Thymus (tissue), 2 donors: ENCODE measurements around the gene STOML3. TPM values are rescaled to one million over a fixed set of nuclear protein-coding genes. Genes with fewer than 3 reads are reported as not detected.

ENCODE experiments used
- polyA plus RNA-seq: library from polyadenylated mRNA; stranded (reverse); fragments of 200-250 nt; gene quantifications from one replicate; pipeline ENCODE4 v1.2.3, GENCODE V29; 2013
- total RNA-seq: library from RNA; stranded (reverse); fragments of 120-200 nt; gene quantifications from one replicate; pipeline ENCODE4 v1.2.4, GENCODE V29; 2013
- donor health status: healthy.

The STOML3 gene
- total and polyA plus RNA-seq, 2 donors, result 0.05 to 0.23 TPM

Other genes starting within 250 kb of the STOML3 start
- gene PROSER1, start 47.3 kb upstream of the STOML3 start, total RNA-seq, result 9.8 TPM
- 29.8 TPM for gene PROSER1, start 47.3 kb upstream of the STOML3 start, polyA plus RNA-seq
- 16.0 TPM for gene NHLRC3, start 47.6 kb upstream of the STOML3 start, total RNA-seq
- gene NHLRC3, start 47.6 kb upstream of the STOML3 start, polyA plus RNA-seq, result 19.0 TPM